ENCODE measurements around the gene EIF3L. TPM values are rescaled to one million over a fixed set of nuclear protein-coding genes. Genes with fewer than 3 reads are reported as not detected.

EIF3L gene
- polyA plus RNA-seq, 3 donors: 209 to 503 (median 246) TPM

- Mint-ChIP-seq H3K4me1 (peaks cover 10% of the 10 kb centered on the region), H3K4me3 (no peak overlapping the region), H3K27ac (peak overlapping the region in 2 of 7 donors; percentile 64 to 84), H3K27me3 (ENCODE audit: low read depth in 3 of 3) (peaks cover 0 to 3% (median 0%) of the 10 kb centered on the region in 3 donors), H3K36me3 (peaks cover 42 to 66% of the 10 kb centered on the region in 2 donors), H3K9me3 (no peaks in the 10 kb centered on the region)
- Histone ChIP-seq H2AFZ (ENCODE audit: insufficient read depth, low read depth, low read length, poor library complexity, severe bottlenecking) (no peak overlapping the region), H3K4me1 (ENCODE audit: control insufficient read depth in 1 of 2, insufficient read depth in 2 of 2, low read length in 2 of 2) (peaks cover 6 to 8% of the 10 kb centered on the region in 2 donors), H4K20me1 (ENCODE audit: insufficient read depth, low read length) (no peaks in the 10 kb centered on the region), H3K27me3 (ENCODE audit: control insufficient read depth in 2 of 2, insufficient read depth in 2 of 2, low read length in 2 of 2) (no peaks in the 10 kb centered on the region), H3K4me3 (replicated peaks in 1 of 3; ENCODE audit: low read depth in 2 of 3, low read length in 3 of 3) (no peak overlapping the region), H3K27ac (ENCODE audit: low read depth in 1 of 2, low read length in 2 of 2) (no peak overlapping the region), H3K9me3 (replicated peaks in 1 of 2; ENCODE audit: control insufficient read depth in 1 of 2, insufficient read depth in 1 of 2, low read length in 2 of 2) (no peaks in the 10 kb centered on the region), H3K9ac (ENCODE audit: insufficient read depth, low read length, poor library complexity, severe bottlenecking) (no peak overlapping the region), H3K79me2 (ENCODE audit: insufficient read depth, low read length) (no peaks in the 10 kb centered on the region), H3K4me2 (replicated peaks; ENCODE audit: extremely low read depth, low read length, poor library complexity, severe bottlenecking) (no peak overlapping the region), H3K36me3 (replicated peaks in 1 of 2; ENCODE audit: control insufficient read depth in 1 of 2, insufficient read depth in 2 of 2, low read length in 2 of 2) (peaks cover 44 to 47% of the 10 kb centered on the region in 2 donors)
- TF ChIP-seq CTCF (IDR thresholded peaks at IDR 0.05): peak; percentile 34
- 86% methylated on average over 10 of the region's 11 CpGs for WGBS (ENCODE audit: insufficient coverage)
- intact Hi-C loops (cut with micrococcal nuclease): loop anchor here in 1 of 2 donors (5.0 kb wide), 1 partner anchor 38 kb away; no protein-coding TSS in a partner anchor
- peak in 1 of 3 donors; percentile 33 for DNase-seq
These were observed 81.2 kb downstream of the EIF3L start for GRCh38 chr22:37930270-37930951.

GRCh38 chr22:37930952-37931440 is 81.8 kb downstream of the EIF3L start:
- Histone ChIP-seq H2AFZ (ENCODE audit: insufficient read depth, low read depth, low read length, poor library complexity, severe bottlenecking) (no peak overlapping the region), H3K4me2 (replicated peaks; ENCODE audit: extremely low read depth, low read length, poor library complexity, severe bottlenecking) (no peak overlapping the region), H3K4me3 (replicated peaks in 1 of 3; ENCODE audit: low read depth in 2 of 3, low read length in 3 of 3) (no peak overlapping the region), H3K9me3 (replicated peaks in 1 of 2; ENCODE audit: control insufficient read depth in 1 of 2, insufficient read depth in 1 of 2, low read length in 2 of 2) (no peaks in the 10 kb centered on the region), H3K36me3 (replicated peaks in 1 of 2; ENCODE audit: control insufficient read depth in 1 of 2, insufficient read depth in 2 of 2, low read length in 2 of 2) (peaks cover 39 to 42% of the 10 kb centered on the region in 2 donors), H3K9ac (ENCODE audit: insufficient read depth, low read length, poor library complexity, severe bottlenecking) (no peak overlapping the region), H4K20me1 (ENCODE audit: insufficient read depth, low read length) (no peaks in the 10 kb centered on the region), H3K79me2 (ENCODE audit: insufficient read depth, low read length) (no peaks in the 10 kb centered on the region), H3K4me1 (ENCODE audit: control insufficient read depth in 1 of 2, insufficient read depth in 2 of 2, low read length in 2 of 2) (peaks cover 6 to 8% of the 10 kb centered on the region in 2 donors), H3K27me3 (ENCODE audit: control insufficient read depth in 2 of 2, insufficient read depth in 2 of 2, low read length in 2 of 2) (no peaks in the 10 kb centered on the region), H3K27ac (ENCODE audit: low read depth in 1 of 2, low read length in 2 of 2) (no peak overlapping the region)
- H3K4me1 Mint-ChIP-seq: peaks cover 10% of the 10 kb centered on the region
- WGBS (ENCODE audit: insufficient coverage): 88% methylated on average over 1 of the region's 2 CpGs
- H3K36me3 Mint-ChIP-seq: peaks cover 40 to 60% of the 10 kb centered on the region in 2 donors
- DNase-seq: no peak
- no peak for TF ChIP-seq CTCF (IDR thresholded peaks at IDR 0.05)
- H3K27ac Mint-ChIP-seq: peak overlapping the region in 1 of 7 donors; percentile 75
- H3K27me3 Mint-ChIP-seq (ENCODE audit: low read depth in 3 of 3): peaks cover 0 to 3% (median 0%) of the 10 kb centered on the region in 3 donors
- H3K9me3 Mint-ChIP-seq: no peaks in the 10 kb centered on the region
- H3K4me3 Mint-ChIP-seq: no peak overlapping the region
- intact Hi-C loops (cut with micrococcal nuclease): loop anchor here in 1 of 2 donors (5.0 kb wide), 1 partner anchor 39 kb away; no protein-coding TSS in a partner anchor
